Stromal cell of bone marrow (primary cell): ENCODE measurements around the gene RAET1L.
"Not testable (repeated sequence)": the region's sequence is repeated elsewhere in the genome, so short reads cannot be mapped to it uniquely, and the experiment has no call there.

Experiments
- DNase-seq: peaks from one replicate; pipeline ENCODE4 v3.0.0-alpha.2; 2012; ENCODE audit warnings: low read depth

The RAET1L gene

GRCh38 chr6:149991472-149991795 is 33.9 kb downstream of the RAET1L start:
- DNase-seq: not testable (repeated sequence)

- no peak for DNase-seq
Measured at GRCh38 chr6:149990661-149991471, 34.5 kb downstream of the RAET1L start.

- DNase-seq: no peak
Measured at GRCh38 chr6:149990212-149990660, 35.1 kb downstream of the RAET1L start.

GRCh38 chr6:149988550-149989346 is 36.6 kb downstream of the RAET1L start:
- DNase-seq: no peak

GRCh38 chr6:149987602-149988107 is 37.7 kb downstream of the RAET1L start:
- no peak for DNase-seq

GRCh38 chr6:149985481-149985937 is 39.8 kb downstream of the RAET1L start:
- no peak for DNase-seq

- no peak for DNase-seq
Measured at GRCh38 chr6:149984773-149985172, 40.6 kb downstream of the RAET1L start.

- DNase-seq: no peak
Measured at GRCh38 chr6:149983145-149983544, 42.2 kb downstream of the RAET1L start.

GRCh38 chr6:149979293-149979692 is 46.0 kb downstream of the RAET1L start:
- no peak for DNase-seq

GRCh38 chr6:149978610-149979009 is 46.7 kb downstream of the RAET1L start:
- DNase-seq: no peak

- DNase-seq: no peak
Measured at GRCh38 chr6:149977221-149977620, 48.1 kb downstream of the RAET1L start.

- DNase-seq: no peak
Measured at GRCh38 chr6:149975400-149975799, 49.9 kb downstream of the RAET1L start.

- DNase-seq: no peak
Measured at GRCh38 chr6:149974825-149975224, 50.5 kb downstream of the RAET1L start.

GRCh38 chr6:149974394-149974793 is 50.9 kb downstream of the RAET1L start:
- not testable (repeated sequence) for DNase-seq

- DNase-seq: no peak
Measured at GRCh38 chr6:149969635-149970034, 55.7 kb downstream of the RAET1L start.

GRCh38 chr6:149968909-149969308 is 56.4 kb downstream of the RAET1L start:
- not testable (repeated sequence) for DNase-seq
